Endothelial cell of umbilical vein (primary cell): ENCODE results near the gene CABLES1.

Experiments used
- CTCF ChIP-seq, 2 donors: IDR thresholded peaks; 1 replicate in 1 of 2; 2 replicates in 1 of 2; pipeline ENCODE4 v1.5.1; 2011; ENCODE audit warnings: low read length in 2 of 2, mild to moderate bottlenecking in 2 of 2, moderate library complexity in 2 of 2, control low read depth in 1 of 2, inconsistent platforms in 1 of 2, low read depth in 1 of 2; ENCODE audit not compliant: insufficient read depth in 1 of 2; ENCODE audit errors: extremely low read depth in 1 of 2
- EZH2 ChIP-seq: IDR thresholded peaks from 2 replicates; pipeline ENCODE4 v1.6.1; 2012; ENCODE audit warnings: borderline replicate concordance, low read depth, mild to moderate bottlenecking, moderate library complexity, low read length, inconsistent platforms; ENCODE audit not compliant: severe bottlenecking
- JUN ChIP-seq: IDR thresholded peaks from 2 replicates; pipeline ENCODE4 v1.6.1; 2011; ENCODE audit warnings: borderline replicate concordance, low read depth; ENCODE audit not compliant: insufficient read length, insufficient read depth
- MAX ChIP-seq: IDR thresholded peaks from 2 replicates; pipeline ENCODE4 v1.6.1; 2011; ENCODE audit not compliant: insufficient read depth, insufficient read length
- MYC ChIP-seq: IDR thresholded peaks from one replicate; pipeline ENCODE4 v1.6.1; 2011; ENCODE audit warnings: mild to moderate bottlenecking, low read depth, low read length
- POLR2A ChIP-seq: IDR thresholded peaks from 2 replicates; pipeline ENCODE4 v1.6.1; 2012; ENCODE audit warnings: low read depth, mild to moderate bottlenecking, control low read depth, low read length
- POLR2AphosphoS5 ChIP-seq: IDR thresholded peaks from 2 replicates; pipeline ENCODE4 v1.6.1; 2012; ENCODE audit warnings: low read depth, mild to moderate bottlenecking, control low read depth, low read length, moderate library complexity; ENCODE audit not compliant: insufficient read depth

GRCh38 chr18:23181547-23181946 is 46.3 kb downstream of the CABLES1 start:
- TF ChIP-seq CTCF (IDR thresholded peaks at IDR 0.05; ENCODE audit: extremely low read depth in 1 of 2, insufficient read depth in 1 of 2, low read depth in 1 of 2, low read length in 2 of 2) (no peak), MYC (no peak), POLR2AphosphoS5 (no peak), EZH2 (no peak), MAX (no peak), POLR2A (no peak), JUN (no peak)
